Measurements from ENCODE around the gene CCDC88A.

GRCh38 chr2:55401124-55401523 lies 18.5 kb downstream of the CCDC88A start:
- TF ChIP-seq CTCF (IDR thresholded peaks at IDR 0.05): no peak
- TF ChIP-seq POLR2A (IDR thresholded peaks at IDR 0.05): no peak

Data from esophagus squamous epithelium (tissue), 4 donors.